ENCODE data around the gene DESI1. TPM values are rescaled to one million over a fixed set of nuclear protein-coding genes. Genes with fewer than 3 reads are reported as not detected.

DESI1 gene
- total and polyA plus RNA-seq, 12 donors, result 11.4 to 82.8 (median 34.7) TPM

- Histone ChIP-seq H3K4me3 (no peak overlapping the region), H3K36me3 (replicated peaks in 1 of 2) (peaks cover 0 to 32% of the 10 kb centered on the region in 2 donors), H3K27ac (peak overlapping the region in 2 of 5 donors; percentile 84 to 91), H3K9me3 (replicated peaks in 1 of 3) (no peaks in the 10 kb centered on the region), H3K27me3 (no peaks in the 10 kb centered on the region), H3K4me1 (replicated peaks in 1 of 2) (peaks cover 17 to 21% of the 10 kb centered on the region in 2 donors)
- 88 to 90% (median 89%) methylated on average over 7 to 8 of the region's 8 CpGs for WGBS, 4 donors
- TF ChIP-seq CTCF (IDR thresholded peaks at IDR 0.05) (no peak), POLR2A (IDR thresholded peaks at IDR 0.05) (no peak)
- no peak for DNase-seq
- intact Hi-C loops (cut with DNase I), result loop anchor here (5.0 to 10.0 kb wide), 2 partner anchors 54 to 57 kb away; partner anchors contain the start of gene POLR3H (in 2 of the 2)
These were observed 21.8 kb downstream of the DESI1 start for GRCh38 chr22:41598891-41599635.

- H3K27ac ChIP-seq, result peak overlapping the region in 3 of 5 donors; percentile 84 to 91 (median 88)
- no peak for TF ChIP-seq POLR2A (IDR thresholded peaks at IDR 0.05)
- TF ChIP-seq CTCF (IDR thresholded peaks at IDR 0.05), result peak in 1 of 6 experiments; percentile 5
- H3K36me3 ChIP-seq (replicated peaks in 1 of 2), result peaks cover 0 to 27% of the 10 kb centered on the region in 2 donors
- peak in 5 of 7 donors; percentile 58 to 72 (median 68) for DNase-seq
- WGBS, 4 donors, result 45 to 66% (median 51%) methylated on average over 5 of the region's 5 CpGs
- no peaks in the 10 kb centered on the region for H3K27me3 ChIP-seq
- no peak overlapping the region for H3K4me3 ChIP-seq
- intact Hi-C loops (cut with DNase I), result loop anchor here (5.0 to 10.0 kb wide), 2 partner anchors 53 to 56 kb away; partner anchors contain the start of gene POLR3H (in 2 of the 2)
- H3K4me1 ChIP-seq (replicated peaks in 1 of 2), result peaks cover 17 to 21% of the 10 kb centered on the region in 2 donors
- no peaks in the 10 kb centered on the region for H3K9me3 ChIP-seq (replicated peaks in 1 of 3)
These were observed 22.8 kb downstream of the DESI1 start for GRCh38 chr22:41598081-41598480.

- Histone ChIP-seq H3K36me3 (replicated peaks in 1 of 2) (peaks cover 0 to 22% of the 10 kb centered on the region in 2 donors), H3K4me1 (replicated peaks in 1 of 2) (peaks cover 17 to 21% of the 10 kb centered on the region in 2 donors), H3K4me3 (no peak overlapping the region), H3K27me3 (no peaks in the 10 kb centered on the region), H3K9me3 (replicated peaks in 1 of 3) (no peaks in the 10 kb centered on the region), H3K27ac (peak overlapping the region; percentile 18 to 91 (median 84))
- intact Hi-C loops (cut with DNase I), result loop anchor here (5.0 to 10.0 kb wide), 2 partner anchors 53 to 55 kb away; partner anchors contain the start of gene POLR3H (in 2 of the 2)
- no peak for TF ChIP-seq POLR2A (IDR thresholded peaks at IDR 0.05)
- TF ChIP-seq CTCF (IDR thresholded peaks at IDR 0.05), result peak in 1 of 6 experiments; percentile 15
- WGBS, 4 donors, result 27 to 48% (median 34%) methylated on average over 2 of the region's 2 CpGs
- DNase-seq, result peak in 1 of 7 donors; percentile 45
These were observed 23.2 kb downstream of the DESI1 start for GRCh38 chr22:41597635-41597953.

GRCh38 chr22:41596776-41597634 is 23.8 kb downstream of the DESI1 start:
- intact Hi-C loops (cut with DNase I), result loop anchor here (5.0 to 10.0 kb wide), 2 partner anchors 52 to 55 kb away; partner anchors contain the start of gene POLR3H (in 2 of the 2)
- Histone ChIP-seq H3K27ac (peak overlapping the region; percentile 18 to 91 (median 84)), H3K9me3 (replicated peaks in 1 of 3) (no peaks in the 10 kb centered on the region), H3K4me3 (no peak overlapping the region), H3K4me1 (replicated peaks in 1 of 2) (peaks cover 17 to 21% of the 10 kb centered on the region in 2 donors), H3K27me3 (no peaks in the 10 kb centered on the region), H3K36me3 (replicated peaks in 1 of 2) (peaks cover 0 to 17% of the 10 kb centered on the region in 2 donors)
- peak in 1 of 2 donors; percentile 40 for TF ChIP-seq POLR2A (IDR thresholded peaks at IDR 0.05)
- TF ChIP-seq CTCF (IDR thresholded peaks at IDR 0.05), result peak; percentile 70 to 93 (median 90)
- peak; percentile 73 to 88 (median 84) for DNase-seq
- WGBS, 4 donors, result 25 to 54% (median 32%) methylated on average over 9 to 13 of the region's 13 CpGs
